IPS-NIHi11 (cell line): ENCODE data around the gene VAPB.

Experiments
- DNase-seq: peaks from one replicate; pipeline ENCODE4 v3.0.0; 2012; ENCODE audit warnings: mixed read lengths, low spot score

Gene VAPB

GRCh38 chr20:58435237-58435636 lies 46.2 kb downstream of the VAPB start:
- DNase-seq: no peak

DNA sequence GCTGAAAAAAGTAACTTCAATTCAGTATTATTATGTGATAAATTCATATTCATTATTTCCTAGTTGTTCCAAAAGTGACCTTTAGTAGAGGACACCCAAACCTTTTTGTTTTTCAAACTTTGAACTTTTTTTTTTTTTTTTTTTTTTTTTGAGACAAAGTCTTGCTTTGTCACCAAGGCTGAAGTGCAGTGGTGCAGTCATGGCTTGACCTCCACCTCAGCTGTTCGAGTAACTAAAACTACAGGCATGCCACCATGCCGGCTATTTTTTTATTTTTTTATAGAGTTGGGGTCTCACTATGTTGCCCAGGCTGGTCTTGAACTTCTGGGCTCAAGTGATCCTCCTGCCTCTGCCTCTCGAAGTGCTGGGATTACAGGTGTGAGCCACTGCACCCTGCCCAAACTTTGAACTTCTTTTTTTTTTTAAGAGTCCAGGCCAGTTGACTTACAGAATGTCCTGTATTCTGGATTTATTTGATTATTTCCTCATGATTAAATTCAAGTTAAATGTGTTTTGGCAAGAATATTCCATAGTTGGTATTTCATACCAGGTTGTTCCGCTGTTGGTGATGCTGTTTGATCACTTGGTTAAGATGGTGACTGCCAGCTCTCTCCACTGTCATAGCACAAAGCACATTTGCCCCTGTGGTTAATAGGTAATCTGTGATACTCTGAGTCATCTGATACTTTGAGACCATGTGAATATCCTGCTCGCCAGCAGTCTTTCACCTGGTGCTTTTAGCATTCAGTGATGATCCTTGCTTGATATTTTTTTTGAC lies 48.0 kb downstream of the VAPB start:
- no peak for DNase-seq

GRCh38 chr20:58438970-58439808 lies 50.2 kb downstream of the VAPB start:
- no peak for DNase-seq

DNA sequence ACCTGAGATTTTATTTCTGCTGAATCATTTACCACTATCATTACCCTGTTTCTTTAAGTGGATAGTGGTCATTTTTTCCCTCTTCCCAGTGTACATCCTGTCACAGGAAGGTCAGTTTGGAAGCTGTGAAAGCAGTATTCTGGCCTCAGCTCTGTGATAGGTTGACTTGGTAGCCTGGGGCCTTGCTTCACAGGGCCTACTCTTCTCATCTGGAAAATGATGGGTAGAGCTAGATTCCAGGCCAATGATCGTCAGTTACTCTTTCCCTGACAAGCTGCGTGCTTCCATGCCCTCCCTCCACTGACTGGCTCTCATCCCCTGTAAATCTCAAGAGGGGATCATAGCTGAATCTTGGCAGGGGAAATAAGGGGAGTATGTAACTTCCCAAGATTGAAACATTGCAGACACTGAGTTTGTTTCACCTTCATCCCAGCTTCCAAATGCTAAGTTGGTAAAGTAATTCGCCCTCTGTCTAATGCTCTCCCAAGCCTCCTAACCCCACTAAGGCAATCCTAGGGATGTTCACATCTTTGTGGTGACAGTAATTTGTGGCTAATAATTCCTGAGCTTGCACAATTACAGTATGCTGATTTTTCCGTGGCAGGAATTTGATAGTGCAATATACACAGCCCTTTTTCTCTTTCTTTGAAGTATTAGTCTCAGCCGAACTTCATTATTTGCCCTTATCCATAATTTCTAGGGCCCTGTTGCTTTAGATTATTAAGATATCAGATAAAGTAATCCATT lies 51.2 kb downstream of the VAPB start:
- DNase-seq: no peak

GRCh38 chr20:58441723-58442122 lies 52.7 kb downstream of the VAPB start:
- DNase-seq: no peak

DNA sequence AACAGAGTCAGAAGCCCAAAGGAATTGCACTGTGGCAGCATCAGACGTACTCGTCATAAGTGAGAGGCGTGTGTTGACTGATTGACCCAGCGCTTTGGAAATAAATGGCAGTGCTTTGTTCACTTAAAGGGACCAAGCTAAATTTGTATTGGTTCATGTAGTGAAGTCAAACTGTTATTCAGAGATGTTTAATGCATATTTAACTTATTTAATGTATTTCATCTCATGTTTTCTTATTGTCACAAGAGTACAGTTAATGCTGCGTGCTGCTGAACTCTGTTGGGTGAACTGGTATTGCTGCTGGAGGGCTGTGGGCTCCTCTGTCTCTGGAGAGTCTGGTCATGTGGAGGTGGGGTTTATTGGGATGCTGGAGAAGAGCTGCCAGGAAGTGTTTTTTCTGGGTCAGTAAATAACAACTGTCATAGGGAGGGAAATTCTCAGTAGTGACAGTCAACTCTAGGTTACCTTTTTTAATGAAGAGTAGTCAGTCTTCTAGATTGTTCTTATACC lies 55.8 kb downstream of the VAPB start:
- DNase-seq: no peak

- DNase-seq: no peak
These were observed 57.4 kb downstream of the VAPB start for GRCh38 chr20:58446264-58446959.

DNA sequence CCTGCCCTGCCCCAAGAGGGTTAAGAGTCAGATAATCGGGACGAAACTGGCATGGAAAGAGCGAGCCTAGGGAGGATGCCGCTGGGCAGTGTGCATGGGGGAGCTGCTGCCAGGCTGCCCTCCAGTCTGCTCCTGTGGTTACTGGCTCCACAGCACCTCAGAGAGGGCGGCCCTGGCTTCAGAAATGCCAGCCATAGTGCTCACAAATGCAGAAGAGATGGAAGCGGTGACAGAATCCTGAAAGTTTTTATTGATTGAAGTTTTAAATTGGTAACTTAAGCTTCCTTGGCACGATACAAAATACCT lies 57.9 kb downstream of the VAPB start:
- no peak for DNase-seq

GRCh38 chr20:58447511-58448391 lies 58.7 kb downstream of the VAPB start:
- peak; percentile 67 for DNase-seq

DNA sequence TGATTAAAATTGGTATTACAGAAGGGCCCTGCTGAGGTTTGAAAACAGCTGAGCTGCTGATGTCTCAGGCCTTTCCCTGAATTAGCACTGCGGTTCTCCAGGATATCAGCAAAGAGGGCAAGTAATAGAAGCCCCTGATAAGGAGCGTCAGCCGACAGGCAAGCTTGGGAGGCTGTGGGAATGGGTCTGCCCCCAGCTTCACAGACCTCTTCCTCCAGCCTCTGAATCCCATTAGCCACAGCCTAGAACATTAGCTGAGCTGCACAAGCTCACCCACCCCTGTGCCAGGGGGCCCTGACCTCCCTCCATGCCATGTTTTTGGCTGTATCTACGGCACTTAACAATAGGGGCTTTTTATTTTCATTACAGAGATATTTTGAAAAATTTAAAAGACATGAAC lies 59.9 kb downstream of the VAPB start:
- DNase-seq: no peak

DNA sequence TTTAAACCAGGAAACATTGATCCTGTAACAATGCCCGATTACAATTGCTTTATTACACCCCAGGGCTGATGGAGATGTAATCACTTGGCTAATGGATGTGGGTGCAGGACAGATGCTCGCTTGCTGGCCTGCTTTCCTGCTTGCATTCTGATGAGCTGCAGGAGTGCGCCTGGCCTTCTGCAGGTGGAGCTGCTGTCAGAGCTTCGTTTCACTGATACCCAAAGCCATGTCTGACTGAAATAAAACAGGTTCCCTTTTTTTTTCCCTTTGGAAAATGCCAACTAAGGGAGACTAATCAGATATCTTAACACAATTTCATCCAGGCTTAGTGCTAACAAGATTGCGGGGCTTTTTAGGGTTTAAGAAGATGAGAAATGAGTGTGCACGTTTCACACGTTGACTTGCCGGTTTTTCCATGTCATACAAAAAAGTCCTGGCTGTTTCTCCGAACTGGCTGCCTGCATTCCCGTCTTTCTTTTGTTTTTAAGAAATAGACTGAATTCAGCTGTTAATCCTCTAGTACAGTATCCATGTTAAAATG lies 60.7 kb downstream of the VAPB start:
- no peak for DNase-seq

DNA sequence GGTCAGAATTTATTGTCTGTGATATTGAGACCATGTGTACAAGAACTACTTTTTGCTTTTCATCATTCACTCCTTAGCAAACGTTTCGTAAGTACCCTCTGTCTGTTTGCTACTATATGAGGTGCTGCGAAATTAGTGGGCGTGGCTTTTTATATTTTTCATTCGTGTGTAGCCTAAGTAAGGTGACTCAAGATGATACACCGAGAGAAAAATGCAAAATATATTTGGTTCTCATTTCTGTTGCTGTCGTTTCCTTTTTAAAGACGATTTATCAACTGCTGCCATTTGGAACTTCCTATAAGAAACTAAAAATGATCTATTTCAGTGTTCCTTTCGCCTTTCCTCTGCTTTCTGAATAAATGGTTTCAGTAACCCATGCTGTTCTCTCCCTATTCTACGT lies 61.2 kb downstream of the VAPB start:
- DNase-seq: no peak

GRCh38 chr20:58452667-58453255 lies 63.7 kb downstream of the VAPB start:
- no peak for DNase-seq

DNA sequence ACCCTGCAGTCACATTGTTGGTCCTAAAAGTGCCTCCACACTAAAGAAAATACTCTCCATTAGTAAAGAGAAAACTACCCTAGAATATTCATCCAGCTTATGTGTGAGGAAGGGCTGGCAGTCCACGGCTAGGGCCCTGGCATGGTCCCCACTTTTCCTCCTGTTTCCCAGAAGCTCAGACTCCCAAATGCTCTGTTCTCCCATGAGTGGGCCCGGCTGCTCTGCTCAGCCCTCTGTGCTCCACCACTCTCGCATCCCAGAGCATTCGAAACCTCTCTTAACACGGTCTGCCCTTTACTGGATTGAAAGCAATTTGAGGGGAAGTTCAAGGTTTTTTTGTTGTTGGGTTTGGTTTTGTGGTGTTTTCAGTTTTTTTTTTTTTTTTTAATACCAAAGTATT lies 64.4 kb downstream of the VAPB start:
- no peak for DNase-seq

GRCh38 chr20:58454460-58454859 lies 65.4 kb downstream of the VAPB start:
- DNase-seq: no peak

- no peak for DNase-seq
These were observed 68.2 kb downstream of the VAPB start for GRCh38 chr20:58457083-58457695.

DNA sequence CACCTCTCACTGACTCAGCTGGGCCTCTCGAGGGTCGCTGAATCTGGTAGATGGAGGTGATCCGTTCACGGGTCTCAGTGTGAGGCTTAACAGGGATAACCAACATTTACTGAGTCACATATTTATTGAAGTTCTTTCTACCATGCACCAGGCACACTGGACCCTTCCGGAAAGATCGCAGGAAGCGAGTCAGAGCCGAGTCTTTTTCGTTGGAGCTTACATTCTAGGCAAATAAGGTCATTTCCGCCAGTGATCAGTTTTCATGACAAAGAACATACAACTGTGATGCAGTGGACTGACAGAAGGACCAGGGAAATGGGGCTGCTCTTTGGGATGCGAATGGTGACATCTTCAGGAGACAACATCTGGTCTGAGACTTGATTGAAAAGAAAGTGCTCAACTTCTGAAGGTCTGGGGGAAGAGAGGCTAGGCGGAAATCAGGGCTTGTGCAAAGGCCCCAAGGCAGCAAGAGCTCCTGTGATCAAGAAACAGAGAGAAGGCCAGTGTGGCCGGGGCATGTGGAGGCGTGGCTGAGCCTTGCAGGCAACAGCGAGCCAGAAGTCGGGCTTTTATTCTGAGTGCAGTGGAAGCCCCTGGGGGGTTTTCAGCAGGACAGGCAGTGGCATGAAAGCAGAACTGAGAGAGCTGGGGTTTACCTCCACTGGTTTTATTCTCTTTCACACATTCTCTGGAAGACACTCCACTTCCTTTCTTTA lies 69.5 kb downstream of the VAPB start:
- DNase-seq: no peak

- no peak for DNase-seq
These were observed 70.2 kb downstream of the VAPB start for GRCh38 chr20:58459058-58459750.

DNA sequence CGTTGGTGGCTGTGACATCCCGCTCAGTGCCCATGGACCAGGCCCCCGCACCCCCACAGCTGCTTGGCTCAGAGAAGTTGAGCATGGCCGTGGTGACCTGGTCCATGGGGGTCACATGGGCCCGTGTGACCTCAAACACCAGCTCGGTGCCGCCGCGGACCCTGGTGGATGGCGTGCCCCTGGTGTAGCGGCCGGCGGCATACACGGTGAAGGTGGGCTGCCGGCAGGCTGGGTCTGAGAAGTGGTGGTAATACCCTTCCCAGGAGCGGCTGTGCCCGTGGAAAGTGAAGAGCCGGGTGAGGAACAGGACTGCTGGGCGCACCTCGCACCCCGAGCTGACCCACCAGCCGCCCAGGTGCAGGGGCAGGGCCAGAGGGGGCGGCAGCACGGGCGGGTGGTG lies 72.1 kb downstream of the VAPB start:
- no peak for DNase-seq
